Measurements from ENCODE around the gene PPP4R3B. TPM values are rescaled to one million over a fixed set of nuclear protein-coding genes. Genes with fewer than 3 reads are reported as not detected.

Gene PPP4R3B
- total and polyA plus RNA-seq, 2 of the 13 experiments (the other 11 are each of a cell fraction or from before 2014, with no cell fraction given) = 24.2 to 53.0 TPM

DNA sequence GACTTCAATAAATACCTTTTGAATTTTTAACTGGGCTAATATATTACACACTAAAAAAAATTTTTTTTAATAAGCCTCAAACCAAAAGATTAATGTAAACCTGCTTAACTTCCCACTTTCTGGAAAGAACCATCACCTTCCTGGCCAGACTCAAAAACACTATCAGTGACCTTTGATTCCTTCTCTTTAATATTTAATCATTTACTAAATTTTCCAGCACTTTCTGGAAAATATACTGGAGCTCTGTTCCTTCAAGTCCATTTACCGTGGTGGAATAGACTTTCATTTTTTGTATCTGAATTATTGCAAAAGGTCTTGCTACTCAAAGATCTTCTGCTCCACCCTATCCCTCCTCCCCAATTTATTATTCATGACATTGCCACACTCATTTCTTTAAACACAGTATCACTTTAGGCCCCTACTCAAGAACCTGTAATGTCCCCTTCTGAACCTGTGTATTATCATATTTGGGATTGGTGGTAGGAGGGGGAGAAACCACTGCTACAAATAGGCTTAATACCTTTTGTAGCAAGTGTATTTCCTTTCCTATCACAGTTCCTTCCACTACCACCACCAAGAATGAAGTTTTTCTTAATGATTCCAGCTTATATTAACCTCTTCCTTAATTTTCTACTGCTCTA lies 7.4 kb downstream of the PPP4R3B start:
- H3K9me3 ChIP-seq (ENCODE audit: low read length) = no peaks in the 10 kb centered on the region
- intact Hi-C loops (cut with micrococcal nuclease; ENCODE audit: unreplicated experiment) (no loop called here), in situ Hi-C loops (cut with HindIII; ENCODE audit: extremely low pct_ligation_motif_present, low pct_unique_long_range_greater_than_20kb) (no loop called here)
- peak overlapping the region in 1 of 3 experiments; percentile 6; a peak in 1 of 6 replicates for H3K4me3 ChIP-seq (replicated peaks in 1 of 3; ENCODE audit: insufficient read depth in 1 of 3, low read depth in 2 of 3, low read length in 3 of 3)
- WGBS (ENCODE audit: low lambda C conversion rate) = 22% methylated on average over 1 of the region's 1 CpG
- H3K4me2 ChIP-seq (ENCODE audit: low read depth, low read length) = peak overlapping the region; percentile 52
- DNase-seq (ENCODE audit: low spot score) (peak; percentile 23), FAIRE-seq (no peak), ATAC-seq (peak; percentile 46)
- peaks cover 2% of the 10 kb centered on the region; the same call in 1 of the 2 replicates for H4K20me1 ChIP-seq (ENCODE audit: insufficient read depth, low read length)
- POLR2A ChIA-PET = interaction anchor here (0.8 to 1.7 kb wide), 2 partner anchors 7 to 91 kb away, joined by 3 to 9 read pairs; partner anchors contain the start of genes CFAP36 and PPP4R3B
- no TSS peak for BruUV-seq (replicated peaks)
- peak overlapping the region; percentile 3; the same call in 1 of the 2 replicates for H3K9ac ChIP-seq (ENCODE audit: insufficient read depth, low read depth, low read length)
- no peak overlapping the region for H2AFZ ChIP-seq (ENCODE audit: low read length)
- peaks cover 2 to 33% of the 10 kb centered on the region in 2 experiments; a peak in 4 of 5 replicates for H3K36me3 ChIP-seq (replicated peaks in 1 of 2; ENCODE audit: control insufficient read depth in 1 of 2, insufficient read depth in 2 of 2, low read length in 2 of 2)
- H3K27me3 ChIP-seq (ENCODE audit: control insufficient read depth in 1 of 2, insufficient read depth in 2 of 2, low read length in 2 of 2) = no peaks in the 10 kb centered on the region
- peaks cover 57% of the 10 kb centered on the region for H3K79me2 ChIP-seq (ENCODE audit: insufficient read depth, low read length)
- TF ChIP-seq NCOR1 (IDR thresholded peaks at IDR 0.05; ENCODE audit: borderline replicate concordance, low read length) (0 out of 2 replicates have a peak, but pooled peaks have one; percentile 11), POLR2A (IDR thresholded peaks at IDR 0.05; ENCODE audit: insufficient read depth in 1 of 2, low read depth in 2 of 2, low read length in 2 of 2) (0 out of 4 replicates have a peak, but pooled peaks of 1 of the 2 experiments have one; percentile 10), MBD4 (IDR thresholded peaks at IDR 0.05; ENCODE audit: borderline replicate concordance, low read length) (0 out of 2 replicates have a peak, but pooled peaks have one; percentile 50), ZNF564 (CRISPR knock-in tag; IDR thresholded peaks at IDR 0.05) (no peak)
- CTCF ChIA-PET (ENCODE audit: low intra/inter-chr PET ratio, low total read pairs) = no interaction called here
- peaks cover 37% of the 10 kb centered on the region for H3K4me1 ChIP-seq (ENCODE audit: insufficient read depth, low read length)
- peak overlapping the region; percentile 11 for H3K27ac ChIP-seq (ENCODE audit: extremely low read length, insufficient read depth, low read length)

DNA sequence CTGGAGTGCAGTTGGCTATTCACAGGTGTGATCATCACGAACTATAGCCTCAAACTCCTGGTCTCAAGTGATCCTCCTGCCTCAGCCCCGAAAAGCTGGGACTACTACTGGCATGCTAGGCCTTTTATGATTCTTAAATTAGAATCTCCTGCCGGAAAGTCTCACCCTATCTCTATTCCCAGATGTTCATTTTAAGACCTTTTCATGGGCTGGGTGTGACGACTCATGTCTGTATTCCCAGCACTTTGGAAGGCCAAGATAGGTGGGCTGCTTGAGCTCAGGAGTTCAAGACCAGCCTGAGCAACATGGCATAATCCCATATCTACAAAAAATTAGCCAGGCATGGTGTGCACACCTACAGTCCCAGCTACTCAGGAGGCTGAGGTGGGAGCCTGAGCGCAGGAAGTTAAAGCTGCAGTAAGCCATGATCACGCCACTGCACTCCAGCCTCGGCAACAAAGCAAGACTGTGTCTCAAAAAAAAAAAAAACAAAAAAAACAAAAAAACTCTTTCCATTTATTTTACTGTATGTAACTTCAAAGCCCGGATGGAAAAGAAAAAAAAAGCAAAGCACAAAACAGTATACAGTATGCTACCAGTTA lies 8.1 kb downstream of the PPP4R3B start:
- intact Hi-C loops (cut with micrococcal nuclease; ENCODE audit: unreplicated experiment) (no loop called here), in situ Hi-C loops (cut with HindIII; ENCODE audit: extremely low pct_ligation_motif_present, low pct_unique_long_range_greater_than_20kb) (no loop called here)
- ChIA-PET POLR2A (interaction anchor here (0.8 to 1.7 kb wide), 3 partner anchors 8 to 90 kb away, joined by 3 to 9 read pairs (median 3); partner anchors contain the start of genes CFAP36 and PPP4R3B), CTCF (ENCODE audit: low intra/inter-chr PET ratio, low total read pairs) (no interaction called here)
- H3K27me3 ChIP-seq (ENCODE audit: control insufficient read depth in 1 of 2, insufficient read depth in 2 of 2, low read length in 2 of 2) = no peaks in the 10 kb centered on the region
- H3K9ac ChIP-seq (ENCODE audit: insufficient read depth, low read depth, low read length) = no peak overlapping the region
- 85% methylated on average over 8 of the region's 8 CpGs for WGBS (ENCODE audit: low lambda C conversion rate)
- H3K9me3 ChIP-seq (ENCODE audit: low read length) = no peaks in the 10 kb centered on the region
- H3K4me2 ChIP-seq (ENCODE audit: low read depth, low read length) = 0 out of 2 replicates have a peak overlapping the region, but pooled peaks have one; percentile 52
- peaks cover 35% of the 10 kb centered on the region for H3K4me1 ChIP-seq (ENCODE audit: insufficient read depth, low read length)
- no TSS peak for BruUV-seq (replicated peaks)
- FAIRE-seq (no peak), DNase-seq (ENCODE audit: low spot score) (no peak), ATAC-seq (no peak; the same call in 2 of the 3 replicates)
- peaks cover 4 to 33% of the 10 kb centered on the region in 2 experiments for H3K36me3 ChIP-seq (replicated peaks in 1 of 2; ENCODE audit: control insufficient read depth in 1 of 2, insufficient read depth in 2 of 2, low read length in 2 of 2)
- peaks cover 57% of the 10 kb centered on the region for H3K79me2 ChIP-seq (ENCODE audit: insufficient read depth, low read length)
- TF ChIP-seq, protein P1, sequence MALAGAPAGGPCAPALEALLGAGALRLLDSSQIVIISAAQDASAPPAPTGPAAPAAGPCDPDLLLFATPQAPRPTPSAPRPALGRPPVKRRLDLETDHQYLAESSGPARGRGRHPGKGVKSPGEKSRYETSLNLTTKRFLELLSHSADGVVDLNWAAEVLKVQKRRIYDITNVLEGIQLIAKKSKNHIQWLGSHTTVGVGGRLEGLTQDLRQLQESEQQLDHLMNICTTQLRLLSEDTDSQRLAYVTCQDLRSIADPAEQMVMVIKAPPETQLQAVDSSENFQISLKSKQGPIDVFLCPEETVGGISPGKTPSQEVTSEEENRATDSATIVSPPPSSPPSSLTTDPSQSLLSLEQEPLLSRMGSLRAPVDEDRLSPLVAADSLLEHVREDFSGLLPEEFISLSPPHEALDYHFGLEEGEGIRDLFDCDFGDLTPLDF (CRISPR knock-in tag; IDR thresholded peaks at IDR 0.05) = 0 out of 2 replicates have a peak, but pooled peaks have one; percentile 27
- TF ChIP-seq HNRNPL (IDR thresholded peaks at IDR 0.05; ENCODE audit: low read depth, low read length) = no peak
- no peak for TF ChIP-seq KDM5B (CRISPR knock-in tag; IDR thresholded peaks at IDR 0.05; ENCODE audit: borderline replicate concordance)
- no peak for TF ChIP-seq SATB2 (CRISPR knock-in tag; IDR thresholded peaks at IDR 0.05)
- TF ChIP-seq ZNF703 (CRISPR knock-in tag; IDR thresholded peaks at IDR 0.05; ENCODE audit: borderline replicate concordance) = no peak
- H3K27ac ChIP-seq (ENCODE audit: extremely low read length, insufficient read depth, low read length) = peak overlapping the region; percentile 11
- no peak overlapping the region for H2AFZ ChIP-seq (ENCODE audit: low read length)
- no peak overlapping the region for H3K4me3 ChIP-seq (replicated peaks in 1 of 3; ENCODE audit: insufficient read depth in 1 of 3, low read depth in 2 of 3, low read length in 3 of 3)
- no peaks in the 10 kb centered on the region for H4K20me1 ChIP-seq (ENCODE audit: insufficient read depth, low read length)
